GM12892 (cell line): ENCODE results near the gene ESRRG.

ENCODE experiments used
- POLR2A ChIP-seq: IDR thresholded peaks from 2 replicates; pipeline ENCODE4 v1.6.1; 2011; ENCODE audit warnings: low read depth, low read length, control low read depth
- TAF1 ChIP-seq: IDR thresholded peaks from 2 replicates; pipeline ENCODE4 v1.6.1; 2011; ENCODE audit warnings: low read depth, mild to moderate bottlenecking, control low read depth, low read length, borderline replicate concordance

GRCh38 chr1:216686860-216687766 is 36.1 kb downstream of the ESRRG start:
- no peak for TF ChIP-seq TAF1
- TF ChIP-seq POLR2A: no peak
